Vagina (tissue), 2 donors: ENCODE measurements around the gene PIGK.

Source experiments
- POLR2A ChIP-seq, 2 donors: fragments of 450-650 bp; IDR thresholded peaks; one replicate each; pipeline ENCODE4 v1.6.1; 2017; ENCODE audit warnings: antibody characterized with exemption in 2 of 2, mild to moderate bottlenecking in 2 of 2, moderate library complexity in 2 of 2
- TF ChIP-seq, protein P1 (sequence below), 3 experiments: fragments of 450-650 bp in 2 of 3; fragments of 200-600 bp in 1 of 3; sonication (generic) in 1 of 3; IDR thresholded peaks; one replicate each; pipeline ENCODE4 v1.5.1; 2017 to 2019; ENCODE audit warnings: antibody characterized with exemption in 3 of 3, mild to moderate bottlenecking in 2 of 3, moderate library complexity in 2 of 3

DNA sequence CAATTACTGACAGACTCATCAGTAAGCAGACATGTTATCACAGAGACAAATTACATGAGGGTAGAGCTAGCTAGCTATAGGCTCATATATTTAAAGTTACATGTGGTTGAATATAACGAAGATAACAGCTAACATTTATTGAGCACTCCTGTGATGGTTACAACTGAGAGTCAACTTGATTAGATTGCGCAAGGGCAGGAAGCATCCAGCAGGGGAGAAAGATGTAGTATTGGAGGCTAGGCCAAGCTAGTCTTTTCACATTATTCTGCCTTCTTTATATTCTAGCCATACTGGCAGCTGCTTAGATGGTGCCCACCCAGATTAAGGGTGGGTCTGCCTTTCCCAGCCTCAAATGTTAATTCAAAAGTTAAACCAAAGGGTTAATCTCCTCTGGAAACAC is 37.1 kb downstream of the PIGK start:
- TF ChIP-seq, protein P1, sequence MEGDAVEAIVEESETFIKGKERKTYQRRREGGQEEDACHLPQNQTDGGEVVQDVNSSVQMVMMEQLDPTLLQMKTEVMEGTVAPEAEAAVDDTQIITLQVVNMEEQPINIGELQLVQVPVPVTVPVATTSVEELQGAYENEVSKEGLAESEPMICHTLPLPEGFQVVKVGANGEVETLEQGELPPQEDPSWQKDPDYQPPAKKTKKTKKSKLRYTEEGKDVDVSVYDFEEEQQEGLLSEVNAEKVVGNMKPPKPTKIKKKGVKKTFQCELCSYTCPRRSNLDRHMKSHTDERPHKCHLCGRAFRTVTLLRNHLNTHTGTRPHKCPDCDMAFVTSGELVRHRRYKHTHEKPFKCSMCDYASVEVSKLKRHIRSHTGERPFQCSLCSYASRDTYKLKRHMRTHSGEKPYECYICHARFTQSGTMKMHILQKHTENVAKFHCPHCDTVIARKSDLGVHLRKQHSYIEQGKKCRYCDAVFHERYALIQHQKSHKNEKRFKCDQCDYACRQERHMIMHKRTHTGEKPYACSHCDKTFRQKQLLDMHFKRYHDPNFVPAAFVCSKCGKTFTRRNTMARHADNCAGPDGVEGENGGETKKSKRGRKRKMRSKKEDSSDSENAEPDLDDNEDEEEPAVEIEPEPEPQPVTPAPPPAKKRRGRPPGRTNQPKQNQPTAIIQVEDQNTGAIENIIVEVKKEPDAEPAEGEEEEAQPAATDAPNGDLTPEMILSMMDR (IDR thresholded peaks at IDR 0.05), result no peak
- TF ChIP-seq POLR2A (IDR thresholded peaks at IDR 0.05), result no peak
